ENCODE data around the gene KLHL29. TPM values are rescaled to one million over a fixed set of nuclear protein-coding genes. Genes with fewer than 3 reads are reported as not detected.
A peak's percentile ranks its signal among the peaks of the same experiment; 100 is the strongest.

KLHL29 gene
- total RNA-seq, 1 donor from 2014 or later = 5.0 TPM

DNA sequence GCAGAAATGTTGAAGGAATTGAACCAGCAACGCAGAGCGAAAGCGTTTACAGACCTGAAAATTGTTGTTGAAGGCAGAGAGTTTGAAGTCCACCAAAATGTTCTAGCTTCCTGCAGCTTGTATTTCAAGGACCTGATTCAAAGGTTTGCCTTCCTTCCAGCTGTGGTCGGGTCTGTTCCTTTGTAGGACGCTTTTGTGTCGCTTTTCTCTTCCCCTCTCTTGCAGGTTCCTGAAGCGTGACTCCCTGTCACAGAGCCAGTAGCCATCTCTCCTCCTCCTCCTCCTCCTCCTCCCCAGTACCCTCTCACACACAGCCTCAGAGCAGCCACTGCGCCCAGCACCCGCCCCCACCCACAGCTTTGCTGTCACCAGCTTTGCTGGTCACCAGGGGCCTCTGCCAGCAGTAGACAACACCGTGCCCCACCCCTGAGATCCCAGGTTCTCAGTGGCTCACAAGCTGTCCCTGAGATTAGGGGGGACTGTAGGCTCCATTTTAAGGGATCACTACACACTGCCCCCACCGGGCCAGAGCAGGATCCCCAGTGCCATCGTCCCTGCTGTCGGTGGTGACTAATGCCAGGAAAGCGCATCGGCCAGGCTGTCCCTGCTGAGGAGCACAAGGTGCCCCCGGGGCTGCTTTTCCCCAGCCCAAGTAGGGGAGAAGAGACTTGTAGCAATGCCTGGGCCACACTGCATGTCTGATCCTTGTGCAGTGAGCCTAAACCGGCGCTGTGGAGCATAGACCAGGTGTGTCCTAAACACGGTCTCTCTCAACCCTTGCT, 299.6 kb downstream of the KLHL29 start:
- no peak overlapping the region for H3K4me3 ChIP-seq (ENCODE audit: low read depth, low read length)
- peaks cover 1% of the 10 kb centered on the region for H3K36me3 ChIP-seq (ENCODE audit: control insufficient read depth, insufficient read depth, low read length)
- TF ChIP-seq, protein P1, sequence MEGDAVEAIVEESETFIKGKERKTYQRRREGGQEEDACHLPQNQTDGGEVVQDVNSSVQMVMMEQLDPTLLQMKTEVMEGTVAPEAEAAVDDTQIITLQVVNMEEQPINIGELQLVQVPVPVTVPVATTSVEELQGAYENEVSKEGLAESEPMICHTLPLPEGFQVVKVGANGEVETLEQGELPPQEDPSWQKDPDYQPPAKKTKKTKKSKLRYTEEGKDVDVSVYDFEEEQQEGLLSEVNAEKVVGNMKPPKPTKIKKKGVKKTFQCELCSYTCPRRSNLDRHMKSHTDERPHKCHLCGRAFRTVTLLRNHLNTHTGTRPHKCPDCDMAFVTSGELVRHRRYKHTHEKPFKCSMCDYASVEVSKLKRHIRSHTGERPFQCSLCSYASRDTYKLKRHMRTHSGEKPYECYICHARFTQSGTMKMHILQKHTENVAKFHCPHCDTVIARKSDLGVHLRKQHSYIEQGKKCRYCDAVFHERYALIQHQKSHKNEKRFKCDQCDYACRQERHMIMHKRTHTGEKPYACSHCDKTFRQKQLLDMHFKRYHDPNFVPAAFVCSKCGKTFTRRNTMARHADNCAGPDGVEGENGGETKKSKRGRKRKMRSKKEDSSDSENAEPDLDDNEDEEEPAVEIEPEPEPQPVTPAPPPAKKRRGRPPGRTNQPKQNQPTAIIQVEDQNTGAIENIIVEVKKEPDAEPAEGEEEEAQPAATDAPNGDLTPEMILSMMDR (IDR thresholded peaks at IDR 0.05; ENCODE audit: insufficient read depth, low read length, severe bottlenecking) = no peak
- DNase-seq (ENCODE audit: low read depth) (no peak), FAIRE-seq (peak; percentile 32)
- H3K27me3 ChIP-seq (ENCODE audit: control insufficient read depth, insufficient read depth, low read length) = no peaks in the 10 kb centered on the region

DNA sequence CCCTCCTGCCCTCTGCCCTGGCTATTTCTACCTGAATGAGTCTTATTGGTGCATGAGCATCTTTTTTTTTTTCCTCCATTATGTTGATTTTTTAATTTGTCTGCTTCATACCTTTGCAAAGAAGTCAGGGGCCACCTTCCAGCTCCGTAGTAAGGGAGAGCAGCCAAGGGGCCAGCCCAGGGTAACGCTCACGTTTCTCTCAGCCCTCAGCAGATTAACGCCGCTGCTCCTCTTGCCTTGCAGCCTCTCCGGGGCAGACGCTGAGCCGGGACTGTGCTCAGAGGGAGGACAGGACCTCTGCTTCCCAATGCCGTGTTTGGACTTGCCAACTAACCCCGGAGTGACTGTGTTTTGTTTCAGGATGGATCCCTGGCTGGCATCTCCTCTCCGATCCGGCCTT, 300.2 kb downstream of the KLHL29 start:
- H3K27me3 ChIP-seq (ENCODE audit: control insufficient read depth, insufficient read depth, low read length) = no peaks in the 10 kb centered on the region
- TF ChIP-seq, protein P1 (IDR thresholded peaks at IDR 0.05; ENCODE audit: insufficient read depth, low read length, severe bottlenecking) = no peak
- no peak overlapping the region for H3K4me3 ChIP-seq (ENCODE audit: low read depth, low read length)
- DNase-seq (ENCODE audit: low read depth) (peak; percentile 40), FAIRE-seq (no peak)
- H3K36me3 ChIP-seq (ENCODE audit: control insufficient read depth, insufficient read depth, low read length) = peaks cover 1% of the 10 kb centered on the region

DNA sequence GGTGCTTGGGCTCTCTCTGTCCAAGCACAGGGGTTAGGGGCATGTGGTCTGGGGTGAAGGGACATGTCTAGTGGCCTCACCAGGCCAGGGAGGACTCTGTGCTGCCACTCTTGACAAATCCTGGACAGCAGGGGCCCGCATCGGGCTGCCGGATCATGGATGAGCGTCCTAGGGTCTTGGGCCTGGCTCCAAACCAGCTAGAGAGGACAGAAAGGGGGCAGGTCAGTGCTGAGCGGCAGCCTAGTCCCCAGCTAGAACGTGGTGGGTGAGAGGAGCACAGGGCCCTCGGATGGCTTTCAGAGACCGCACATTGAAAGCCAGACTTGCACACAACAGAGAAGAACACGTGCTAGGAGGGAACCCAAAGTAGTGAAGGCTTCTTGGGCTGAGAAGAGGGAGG, 300.7 kb downstream of the KLHL29 start:
- DNase-seq (ENCODE audit: low read depth) (no peak), FAIRE-seq (no peak)
- Histone ChIP-seq H3K4me3 (ENCODE audit: low read depth, low read length) (no peak overlapping the region), H3K36me3 (ENCODE audit: control insufficient read depth, insufficient read depth, low read length) (peaks cover 1% of the 10 kb centered on the region), H3K27me3 (ENCODE audit: control insufficient read depth, insufficient read depth, low read length) (no peaks in the 10 kb centered on the region)
- TF ChIP-seq, protein P1 (IDR thresholded peaks at IDR 0.05; ENCODE audit: insufficient read depth, low read length, severe bottlenecking) = no peak

DNA sequence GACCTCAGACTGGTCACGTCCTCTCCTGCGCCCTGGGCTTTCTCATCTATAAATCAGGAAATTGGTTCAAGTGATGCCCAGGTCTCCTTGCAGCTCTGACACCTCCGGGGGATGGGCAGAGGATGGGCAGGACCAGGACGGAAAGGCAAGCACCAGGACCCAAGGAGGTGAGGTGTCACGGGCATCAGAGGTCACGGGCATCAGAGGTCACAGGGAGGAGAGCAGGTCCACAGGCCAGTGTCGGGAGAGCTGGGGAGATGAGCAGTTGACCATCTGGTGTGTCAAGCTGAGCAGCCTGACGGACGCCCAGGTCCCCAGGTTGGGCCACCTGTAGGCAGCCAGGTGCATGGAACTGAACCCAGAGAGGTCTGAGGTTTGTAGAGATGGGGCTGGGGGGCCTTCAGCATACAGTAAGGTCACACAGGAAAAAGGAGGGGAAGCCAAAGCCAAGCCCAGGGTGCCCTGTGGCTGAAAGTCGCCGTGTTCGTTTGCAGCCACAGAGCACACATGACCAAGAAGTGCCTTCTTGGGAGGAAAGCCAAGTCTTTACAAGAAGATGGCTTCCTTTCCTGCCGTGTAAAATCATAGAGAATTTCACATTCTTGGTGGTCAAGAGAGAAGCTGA, 301.5 kb downstream of the KLHL29 start:
- H3K27me3 ChIP-seq (ENCODE audit: control insufficient read depth, insufficient read depth, low read length) = no peaks in the 10 kb centered on the region
- DNase-seq (ENCODE audit: low read depth) (no peak), FAIRE-seq (no peak)
- H3K4me3 ChIP-seq (ENCODE audit: low read depth, low read length) = no peak overlapping the region
- peaks cover 1% of the 10 kb centered on the region for H3K36me3 ChIP-seq (ENCODE audit: control insufficient read depth, insufficient read depth, low read length)
- TF ChIP-seq, protein P1 (IDR thresholded peaks at IDR 0.05; ENCODE audit: insufficient read depth, low read length, severe bottlenecking) = no peak

DNA sequence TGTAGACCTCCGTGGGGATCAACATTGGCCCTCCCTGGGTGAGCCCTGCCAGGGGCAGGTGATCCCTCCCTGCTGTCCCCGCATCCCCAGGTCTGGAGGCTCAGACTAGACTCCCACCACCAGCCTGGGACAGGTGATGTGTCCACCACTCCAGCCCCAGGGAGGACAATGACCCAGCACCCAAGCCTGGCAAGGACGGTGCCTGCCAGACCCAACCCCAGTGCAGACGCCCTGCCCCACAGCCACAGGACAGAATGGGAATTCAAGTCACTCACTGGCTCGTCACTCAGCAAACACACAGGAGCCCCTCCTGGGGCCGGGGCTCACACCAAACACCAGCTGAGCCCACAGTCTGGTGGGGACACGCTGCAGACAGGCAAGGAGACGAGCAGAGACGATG, 302.2 kb downstream of the KLHL29 start:
- FAIRE-seq = peak; percentile 32
- TF ChIP-seq, protein P1 (IDR thresholded peaks at IDR 0.05; ENCODE audit: insufficient read depth, low read length, severe bottlenecking) = no peak
- no peak for DNase-seq (ENCODE audit: low read depth)
- Histone ChIP-seq H3K4me3 (ENCODE audit: low read depth, low read length) (no peak overlapping the region), H3K27me3 (ENCODE audit: control insufficient read depth, insufficient read depth, low read length) (no peaks in the 10 kb centered on the region), H3K36me3 (ENCODE audit: control insufficient read depth, insufficient read depth, low read length) (peaks cover 1% of the 10 kb centered on the region)
